HFF-Myc (cell line): ENCODE data around the gene PCDH15.

Source experiments
- DNase-seq: peaks from one replicate; pipeline ENCODE4 v3.0.0-alpha.2; 2011; ENCODE audit warnings: low read depth; ENCODE audit errors: extremely low read depth
- H3K4me3 ChIP-seq: replicated peaks from 2 replicates; pipeline ENCODE4 v1.5.1; 2011; ENCODE audit warnings: low read depth, mild to moderate bottlenecking, control low read depth, low read length
- CTCF ChIP-seq: IDR thresholded peaks from 2 replicates; pipeline ENCODE4 v1.5.1; 2012; ENCODE audit warnings: mild to moderate bottlenecking, low read depth, low read length, control low read depth; ENCODE audit errors: missing control alignments

The PCDH15 gene

GRCh38 chr10:54682554-54682953 lies 118.5 kb downstream of the PCDH15 start:
- no peak for TF ChIP-seq CTCF
- no peak for DNase-seq
- no peak overlapping the region for H3K4me3 ChIP-seq

- TF ChIP-seq CTCF: no peak
- no peak for DNase-seq
- H3K4me3 ChIP-seq: no peak overlapping the region
These were observed 119.9 kb downstream of the PCDH15 start for GRCh38 chr10:54681136-54681535.

- no peak for DNase-seq
- H3K4me3 ChIP-seq: no peak overlapping the region
- no peak for TF ChIP-seq CTCF
These were observed 133.9 kb downstream of the PCDH15 start for GRCh38 chr10:54667136-54667535.

- no peak for TF ChIP-seq CTCF
- no peak overlapping the region for H3K4me3 ChIP-seq
- DNase-seq: no peak
These were observed 134.8 kb downstream of the PCDH15 start for GRCh38 chr10:54666192-54666591.

GRCh38 chr10:54665095-54665494 lies 135.9 kb downstream of the PCDH15 start:
- no peak for DNase-seq
- H3K4me3 ChIP-seq: no peak overlapping the region
- TF ChIP-seq CTCF: no peak

GRCh38 chr10:54660397-54660796 lies 140.6 kb downstream of the PCDH15 start:
- H3K4me3 ChIP-seq: no peak overlapping the region
- TF ChIP-seq CTCF: no peak
- no peak for DNase-seq

GRCh38 chr10:54656643-54657042 lies 144.4 kb downstream of the PCDH15 start:
- no peak for TF ChIP-seq CTCF
- DNase-seq: no peak
- H3K4me3 ChIP-seq: no peak overlapping the region
